Measurements from ENCODE around the gene SLTM.

The SLTM gene

GRCh38 chr15:58933281-58934113 is at the start of gene SLTM:
Gene SLTM, minus strand, starts transcription at chr15:58933679. Its CDS starts 114 bp downstream, at chr15:58933565.
- TF ChIP-seq EP300 (IDR thresholded peaks at IDR 0.05; ENCODE audit: borderline replicate concordance) (peak; percentile 33; the same call in 1 of the 2 replicates), EGR1 (IDR thresholded peaks at IDR 0.05) (peak; percentile 37; the same call in 1 of the 2 replicates), CREB1 (IDR thresholded peaks at IDR 0.05; ENCODE audit: low read depth) (0 out of 2 replicates have a peak, but pooled peaks have one; percentile 9), TAF1 (IDR thresholded peaks at IDR 0.05; ENCODE audit: low read depth) (peak; percentile 97), NFIC (IDR thresholded peaks at IDR 0.05) (0 out of 2 replicates have a peak, but pooled peaks have one; percentile 34), CEBPB (IDR thresholded peaks at IDR 0.05) (peak; percentile 80), ZBTB7A (IDR thresholded peaks at IDR 0.05; ENCODE audit: low read depth) (no peak), REST (IDR thresholded peaks at IDR 0.05; ENCODE audit: low read depth) (peak; percentile 39; the same call in 1 of the 2 replicates), TEAD4 (IDR thresholded peaks at IDR 0.05) (no peak; the same call in 1 of the 2 replicates), RAD21 (IDR thresholded peaks at IDR 0.05; ENCODE audit: low read depth) (peak; percentile 3; the same call in 1 of the 2 replicates), YY1 (IDR thresholded peaks at IDR 0.05; ENCODE audit: low read depth) (peak; percentile 95), TCF12 (IDR thresholded peaks at IDR 0.05; ENCODE audit: low read depth) (peak; percentile 53; the same call in 1 of the 2 replicates), FOXM1 (IDR thresholded peaks at IDR 0.05; ENCODE audit: borderline replicate concordance, low read depth) (no peak)
- TF ChIP-seq, protein P1, sequence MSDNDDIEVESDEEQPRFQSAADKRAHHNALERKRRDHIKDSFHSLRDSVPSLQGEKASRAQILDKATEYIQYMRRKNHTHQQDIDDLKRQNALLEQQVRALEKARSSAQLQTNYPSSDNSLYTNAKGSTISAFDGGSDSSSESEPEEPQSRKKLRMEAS (IDR thresholded peaks at IDR 0.05): peak; percentile 29; the same call in 1 of the 2 replicates
- TF ChIP-seq, protein P2, sequence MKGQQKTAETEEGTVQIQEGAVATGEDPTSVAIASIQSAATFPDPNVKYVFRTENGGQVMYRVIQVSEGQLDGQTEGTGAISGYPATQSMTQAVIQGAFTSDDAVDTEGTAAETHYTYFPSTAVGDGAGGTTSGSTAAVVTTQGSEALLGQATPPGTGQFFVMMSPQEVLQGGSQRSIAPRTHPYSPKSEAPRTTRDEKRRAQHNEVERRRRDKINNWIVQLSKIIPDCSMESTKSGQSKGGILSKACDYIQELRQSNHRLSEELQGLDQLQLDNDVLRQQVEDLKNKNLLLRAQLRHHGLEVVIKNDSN (IDR thresholded peaks at IDR 0.05): peak; percentile 30

DNA sequence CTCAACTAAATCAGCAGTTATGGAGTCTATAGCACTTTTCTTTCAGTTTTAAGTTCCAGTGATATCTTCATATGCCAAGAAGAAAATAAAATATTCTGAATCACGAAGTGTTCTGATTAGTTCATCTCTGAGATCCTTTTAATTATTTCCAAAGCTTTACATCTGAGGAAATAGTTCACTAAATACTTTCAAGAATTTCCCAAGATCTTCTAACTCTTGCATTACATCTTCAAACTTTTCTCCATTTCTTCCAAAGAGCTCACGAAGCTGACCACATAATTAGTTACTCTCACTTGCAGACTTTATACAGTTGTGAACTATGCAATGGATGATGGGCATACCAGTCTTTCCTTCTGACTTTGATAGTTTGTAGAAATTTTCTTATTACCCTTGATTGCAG is 49.8 kb upstream of the SLTM start:
- TF ChIP-seq EGR1 (IDR thresholded peaks at IDR 0.05) (no peak), RAD21 (IDR thresholded peaks at IDR 0.05; ENCODE audit: low read depth) (no peak), TAF1 (IDR thresholded peaks at IDR 0.05; ENCODE audit: low read depth) (no peak), TEAD4 (IDR thresholded peaks at IDR 0.05) (no peak), TCF12 (IDR thresholded peaks at IDR 0.05; ENCODE audit: low read depth) (no peak), ZBTB7A (IDR thresholded peaks at IDR 0.05; ENCODE audit: low read depth) (no peak), YY1 (IDR thresholded peaks at IDR 0.05; ENCODE audit: low read depth) (no peak), CEBPB (IDR thresholded peaks at IDR 0.05) (no peak), REST (IDR thresholded peaks at IDR 0.05; ENCODE audit: low read depth) (no peak), EP300 (IDR thresholded peaks at IDR 0.05; ENCODE audit: borderline replicate concordance) (no peak), CREB1 (IDR thresholded peaks at IDR 0.05; ENCODE audit: low read depth) (no peak), FOXM1 (IDR thresholded peaks at IDR 0.05; ENCODE audit: borderline replicate concordance, low read depth) (no peak), NFIC (IDR thresholded peaks at IDR 0.05) (no peak)
- TF ChIP-seq, protein P2 (IDR thresholded peaks at IDR 0.05): no peak
- TF ChIP-seq, protein P1 (IDR thresholded peaks at IDR 0.05): no peak

- TF ChIP-seq CREB1 (IDR thresholded peaks at IDR 0.05; ENCODE audit: low read depth): no peak
- no peak for TF ChIP-seq REST (IDR thresholded peaks at IDR 0.05; ENCODE audit: low read depth)
- TF ChIP-seq FOXM1 (IDR thresholded peaks at IDR 0.05; ENCODE audit: borderline replicate concordance, low read depth): no peak
- TF ChIP-seq EP300 (IDR thresholded peaks at IDR 0.05; ENCODE audit: borderline replicate concordance): no peak
- TF ChIP-seq TAF1 (IDR thresholded peaks at IDR 0.05; ENCODE audit: low read depth): no peak
- TF ChIP-seq RAD21 (IDR thresholded peaks at IDR 0.05; ENCODE audit: low read depth): no peak
- no peak for TF ChIP-seq TCF12 (IDR thresholded peaks at IDR 0.05; ENCODE audit: low read depth)
- TF ChIP-seq CEBPB (IDR thresholded peaks at IDR 0.05): no peak
- no peak for TF ChIP-seq YY1 (IDR thresholded peaks at IDR 0.05; ENCODE audit: low read depth)
- TF ChIP-seq ZBTB7A (IDR thresholded peaks at IDR 0.05; ENCODE audit: low read depth): no peak
- TF ChIP-seq, protein P1 (IDR thresholded peaks at IDR 0.05): no peak
- TF ChIP-seq, protein P2 (IDR thresholded peaks at IDR 0.05): no peak
- TF ChIP-seq NFIC (IDR thresholded peaks at IDR 0.05): no peak
- no peak for TF ChIP-seq TEAD4 (IDR thresholded peaks at IDR 0.05)
- no peak for TF ChIP-seq EGR1 (IDR thresholded peaks at IDR 0.05)
Measured at GRCh38 chr15:58981808-58982475, 48.5 kb upstream of the SLTM start.

All from Ishikawa (cell line).